ENCODE data around the gene SDCCAG8. TPM values are rescaled to one million over a fixed set of nuclear protein-coding genes. Genes with fewer than 3 reads are reported as not detected.

SDCCAG8 gene
- total RNA-seq, 3 donors from 2014 or later (not counting 1 experiment from before 2014, with no cell fraction given) = 17.8 to 28.3 (median 21.2) TPM

- Histone ChIP-seq H3K36me3 (ENCODE audit: control insufficient read depth, insufficient read depth, low read length) (peaks cover 5% of the 10 kb centered on the region), H3K4me3 (ENCODE audit: low read length) (no peak overlapping the region), H3K27ac (ENCODE audit: low read length) (no peak overlapping the region), H3K9me3 (ENCODE audit: control insufficient read depth, insufficient read depth, low read length) (no peaks in the 10 kb centered on the region), H3K4me1 (ENCODE audit: control insufficient read depth, insufficient read depth, low read length) (no peaks in the 10 kb centered on the region), H3K27me3 (ENCODE audit: control insufficient read depth, insufficient read depth, low read length) (no peaks in the 10 kb centered on the region)
- ATAC-seq (no peak), DNase-seq (no peak)
- intact Hi-C loops (cut with micrococcal nuclease) = no loop called here
- Mint-ChIP-seq H3K27me3 (ENCODE audit: low read depth in 2 of 2) (no peaks in the 10 kb centered on the region), H3K36me3 (no peaks in the 10 kb centered on the region), H3K4me1 (no peaks in the 10 kb centered on the region), H3K4me3 (no peak overlapping the region), H3K9me3 (no peaks in the 10 kb centered on the region), H3K27ac (no peak overlapping the region)
- 100% methylated on average over 1 of the region's 1 CpG for WGBS (ENCODE audit: insufficient coverage)
- TF ChIP-seq, protein P1, sequence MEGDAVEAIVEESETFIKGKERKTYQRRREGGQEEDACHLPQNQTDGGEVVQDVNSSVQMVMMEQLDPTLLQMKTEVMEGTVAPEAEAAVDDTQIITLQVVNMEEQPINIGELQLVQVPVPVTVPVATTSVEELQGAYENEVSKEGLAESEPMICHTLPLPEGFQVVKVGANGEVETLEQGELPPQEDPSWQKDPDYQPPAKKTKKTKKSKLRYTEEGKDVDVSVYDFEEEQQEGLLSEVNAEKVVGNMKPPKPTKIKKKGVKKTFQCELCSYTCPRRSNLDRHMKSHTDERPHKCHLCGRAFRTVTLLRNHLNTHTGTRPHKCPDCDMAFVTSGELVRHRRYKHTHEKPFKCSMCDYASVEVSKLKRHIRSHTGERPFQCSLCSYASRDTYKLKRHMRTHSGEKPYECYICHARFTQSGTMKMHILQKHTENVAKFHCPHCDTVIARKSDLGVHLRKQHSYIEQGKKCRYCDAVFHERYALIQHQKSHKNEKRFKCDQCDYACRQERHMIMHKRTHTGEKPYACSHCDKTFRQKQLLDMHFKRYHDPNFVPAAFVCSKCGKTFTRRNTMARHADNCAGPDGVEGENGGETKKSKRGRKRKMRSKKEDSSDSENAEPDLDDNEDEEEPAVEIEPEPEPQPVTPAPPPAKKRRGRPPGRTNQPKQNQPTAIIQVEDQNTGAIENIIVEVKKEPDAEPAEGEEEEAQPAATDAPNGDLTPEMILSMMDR (IDR thresholded peaks at IDR 0.05) = no peak
These were observed 56.0 kb downstream of the SDCCAG8 start for GRCh38 chr1:243311809-243312208.

DNA sequence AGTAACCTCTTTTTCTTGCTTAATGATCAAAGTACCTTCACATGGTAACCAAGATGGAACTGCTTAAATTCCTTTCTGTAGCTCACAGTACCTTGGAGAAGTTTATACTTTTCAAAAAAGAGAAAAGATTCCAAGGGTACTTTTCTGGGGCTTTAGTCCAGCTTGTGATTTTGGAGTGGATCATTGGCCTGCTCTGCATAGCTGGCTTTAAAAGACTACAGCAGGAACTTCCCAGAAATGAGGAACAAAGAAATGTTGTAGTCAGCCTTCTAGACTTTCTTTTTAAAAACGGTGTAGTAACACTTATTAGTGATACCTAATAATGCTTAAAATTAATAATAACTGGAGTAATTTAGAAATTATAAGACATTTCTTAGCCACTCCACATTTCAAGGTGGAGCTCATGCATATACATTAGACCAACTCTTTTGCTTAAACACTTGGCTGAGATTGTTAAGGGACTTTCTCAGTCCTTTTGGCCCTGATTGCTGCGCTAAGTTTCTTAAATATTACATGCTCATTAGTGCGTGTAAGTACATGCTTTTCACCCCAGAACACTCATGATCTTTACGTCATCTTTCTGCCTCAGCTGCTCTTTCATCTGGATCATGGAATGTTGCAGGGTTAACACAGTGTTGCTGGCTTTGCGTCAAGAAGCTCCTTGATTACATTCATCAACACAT is 57.3 kb downstream of the SDCCAG8 start:
- Histone ChIP-seq H3K4me1 (ENCODE audit: control insufficient read depth, insufficient read depth, low read length) (no peaks in the 10 kb centered on the region), H3K27me3 (ENCODE audit: control insufficient read depth, insufficient read depth, low read length) (no peaks in the 10 kb centered on the region), H3K36me3 (ENCODE audit: control insufficient read depth, insufficient read depth, low read length) (peaks cover 6% of the 10 kb centered on the region), H3K27ac (ENCODE audit: low read length) (peak overlapping the region; percentile 8), H3K9me3 (ENCODE audit: control insufficient read depth, insufficient read depth, low read length) (no peaks in the 10 kb centered on the region), H3K4me3 (ENCODE audit: low read length) (no peak overlapping the region)
- H3K27me3 Mint-ChIP-seq (ENCODE audit: low read depth in 2 of 2) = no peaks in the 10 kb centered on the region
- no peak overlapping the region for H3K4me3 Mint-ChIP-seq
- TF ChIP-seq, protein P1 (IDR thresholded peaks at IDR 0.05) = no peak
- no peak for ATAC-seq
- no peak overlapping the region for H3K27ac Mint-ChIP-seq
- no peaks in the 10 kb centered on the region for H3K4me1 Mint-ChIP-seq
- no peak for DNase-seq
- WGBS (ENCODE audit: insufficient coverage) = 80% methylated on average over 4 of the region's 5 CpGs
- intact Hi-C loops (cut with micrococcal nuclease) = no loop called here
- H3K9me3 Mint-ChIP-seq = no peaks in the 10 kb centered on the region
- no peaks in the 10 kb centered on the region for H3K36me3 Mint-ChIP-seq

DNA sequence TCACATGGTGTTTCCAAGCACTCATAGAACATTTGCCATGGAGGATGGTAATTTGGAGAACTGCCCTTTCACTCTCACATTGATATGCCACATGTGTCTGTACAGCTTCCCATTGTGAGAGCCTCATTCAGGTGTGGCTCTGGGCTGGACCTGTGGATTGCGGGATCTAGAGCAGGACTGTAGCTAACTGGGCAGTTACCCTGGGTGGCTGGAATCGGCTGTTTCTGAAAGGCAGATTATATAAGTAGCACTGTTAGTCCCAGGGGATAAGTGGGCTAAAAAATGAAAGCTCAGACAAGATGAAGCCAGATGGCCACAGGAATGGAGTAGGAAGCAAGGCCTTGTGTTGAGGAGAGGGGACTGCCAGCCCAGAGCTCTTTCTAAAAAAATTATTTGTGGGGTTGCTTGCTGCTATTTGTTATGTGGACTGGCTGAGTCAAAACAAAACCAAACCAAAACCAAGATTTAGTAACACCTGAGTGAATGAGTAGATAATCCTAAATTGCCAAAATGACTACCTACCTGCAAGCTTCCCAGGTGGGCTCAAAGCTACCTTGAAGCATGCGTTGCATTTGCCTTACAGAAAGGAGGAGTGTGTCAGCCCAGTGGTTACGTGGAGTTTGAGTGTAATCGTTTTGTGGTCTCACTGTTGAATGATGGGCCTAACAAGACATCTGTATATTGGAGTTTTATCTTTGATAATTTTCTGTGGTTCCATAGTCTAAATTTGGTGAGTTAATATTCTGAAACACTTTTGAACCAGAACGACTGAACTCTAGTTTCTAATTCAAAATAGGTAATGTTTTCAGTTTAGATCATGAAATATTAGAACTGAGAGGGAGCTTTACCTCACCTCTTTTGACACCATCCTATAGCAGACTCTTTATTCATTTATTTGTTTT is 58.0 kb downstream of the SDCCAG8 start:
- Histone ChIP-seq H3K27ac (ENCODE audit: low read length) (peak overlapping the region; percentile 8), H3K27me3 (ENCODE audit: control insufficient read depth, insufficient read depth, low read length) (no peaks in the 10 kb centered on the region), H3K9me3 (ENCODE audit: control insufficient read depth, insufficient read depth, low read length) (no peaks in the 10 kb centered on the region), H3K4me3 (ENCODE audit: low read length) (no peak overlapping the region), H3K36me3 (ENCODE audit: control insufficient read depth, insufficient read depth, low read length) (peaks cover 7% of the 10 kb centered on the region), H3K4me1 (ENCODE audit: control insufficient read depth, insufficient read depth, low read length) (no peaks in the 10 kb centered on the region)
- intact Hi-C loops (cut with micrococcal nuclease) = no loop called here
- Mint-ChIP-seq H3K27ac (no peak overlapping the region), H3K4me3 (no peak overlapping the region), H3K27me3 (ENCODE audit: low read depth in 2 of 2) (no peaks in the 10 kb centered on the region), H3K4me1 (no peaks in the 10 kb centered on the region), H3K36me3 (no peaks in the 10 kb centered on the region), H3K9me3 (no peaks in the 10 kb centered on the region)
- TF ChIP-seq, protein P1 (IDR thresholded peaks at IDR 0.05) = no peak
- no peak for ATAC-seq
- 87% methylated on average over 5 of the region's 6 CpGs for WGBS (ENCODE audit: insufficient coverage)
- DNase-seq = no peak

All from natural killer cell (primary cell).